Naive thymus-derived CD4-positive, alpha-beta T cell (primary cell): ENCODE data around the gene CNR2. TPM values are rescaled to one million over a fixed set of nuclear protein-coding genes. Genes with fewer than 3 reads are reported as not detected.
"Not testable (repeated sequence)": the region's sequence is repeated elsewhere in the genome, so short reads cannot be mapped to it uniquely, and the experiment has no call there.

ENCODE experiments used
- ATAC-seq: fragments of 150-1000 bp; cut with Tn5 transposase; 2 replicates; pipeline ENCODE4 v1.10.0; 2021; ENCODE audit warnings: mild to moderate bottlenecking, moderate library complexity
- CTCF ChIA-PET: fragments of 350-600 bp; sonication (Branson Sonifier 250); formaldehyde crosslinking; loops from one replicate; lab custom pipeline; 2021; ENCODE audit warnings: antibody characterized with exemption; lab: Charles Lee
- POLR2A ChIA-PET: fragments of 350-600 bp; sonication (Branson Sonifier 250); formaldehyde crosslinking; loops from one replicate; lab custom pipeline; 2021; ENCODE audit warnings: antibody characterized with exemption, inconsistent platforms; lab: Charles Lee
- DNase-seq, 9 donors: peaks; one replicate each; pipeline versions ENCODE4 v3.0.0 to v3.0.0-alpha.2; 2020 to 2022; ENCODE audit warnings: mixed read lengths in 1 of 9
- H3K27ac ChIP-seq: one replicate; pipeline ENCODE4 v1.7.0; 2013; ENCODE audit warnings: mild to moderate bottlenecking, low read depth, low read length, moderate library complexity
- H3K27me3 ChIP-seq, 2 donors: one replicate each; pipeline ENCODE4 v1.7.0; 2013; ENCODE audit warnings: low read length in 2 of 2, mild to moderate bottlenecking in 2 of 2, moderate library complexity in 2 of 2; ENCODE audit not compliant: control insufficient read depth in 2 of 2, insufficient read depth in 2 of 2
- H3K36me3 ChIP-seq, 3 experiments: 1 replicate in 2 of 3; 2 replicates in 1 of 3; pipeline ENCODE4 v1.7.0; 2013; ENCODE audit warnings: low read length in 3 of 3, mild to moderate bottlenecking in 3 of 3, moderate library complexity in 1 of 3; ENCODE audit not compliant: insufficient read depth in 3 of 3, control insufficient read depth in 2 of 3
- H3K4me1 ChIP-seq, 2 donors: one replicate each; pipeline ENCODE4 v1.7.0; 2013; ENCODE audit warnings: low read length in 2 of 2, mild to moderate bottlenecking in 2 of 2, moderate library complexity in 1 of 2; ENCODE audit not compliant: control insufficient read depth in 2 of 2, insufficient read depth in 2 of 2
- H3K4me3 ChIP-seq: 2 replicates; pipeline ENCODE4 v1.7.0; 2013; ENCODE audit warnings: mild to moderate bottlenecking, low read length
- H3K9me3 ChIP-seq, 3 experiments: 1 replicate in 2 of 3; 2 replicates in 1 of 3; pipeline ENCODE4 v1.7.0; 2013; ENCODE audit warnings: low read length in 3 of 3; ENCODE audit not compliant: control insufficient read depth in 2 of 3
- H3K27ac Mint-ChIP-seq, 9 donors: one replicate each; pipeline ENCODE4 v1.8.0; 2020 to 2022; ENCODE audit warnings: mixed read lengths in 9 of 9, mild to moderate bottlenecking in 8 of 9, moderate library complexity in 5 of 9, inconsistent platforms in 2 of 9
- H3K27me3 Mint-ChIP-seq, 5 donors: one replicate each; pipeline ENCODE4 v1.8.0; 2021 to 2022; ENCODE audit warnings: mixed read lengths in 5 of 5, mild to moderate bottlenecking in 1 of 5
- H3K36me3 Mint-ChIP-seq, 5 donors: one replicate each; pipeline ENCODE4 v1.8.0; 2020 to 2022; ENCODE audit warnings: mixed read lengths in 5 of 5, mild to moderate bottlenecking in 3 of 5, inconsistent platforms in 1 of 5
- H3K4me1 Mint-ChIP-seq, 7 donors: one replicate each; pipeline ENCODE4 v1.8.0; 2020 to 2022; ENCODE audit warnings: mixed read lengths in 7 of 7, mild to moderate bottlenecking in 3 of 7, inconsistent platforms in 1 of 7
- H3K4me3 Mint-ChIP-seq, 10 donors: one replicate each; pipeline ENCODE4 v1.8.0; 2020 to 2022; ENCODE audit warnings: mild to moderate bottlenecking in 10 of 10, mixed read lengths in 10 of 10, moderate library complexity in 6 of 10, inconsistent platforms in 2 of 10
- H3K9me3 Mint-ChIP-seq, 11 donors: one replicate each; pipeline ENCODE4 v1.8.0; 2020 to 2022; ENCODE audit warnings: mixed read lengths in 11 of 11, mild to moderate bottlenecking in 4 of 11, inconsistent platforms in 1 of 11, moderate library complexity in 1 of 11
- intact Hi-C, 2 donors: fragments of 100-400 bp; cut with micrococcal nuclease; formaldehyde crosslinking; loops; one replicate each; pipeline ENCODE4 v1.15.1; 2023
- polyA plus RNA-seq, 2 donors: library from polyadenylated mRNA; unstranded; fragments of 300-500 nt; fragmentation: Illumina TruSeq; gene quantifications; one replicate each; pipeline ENCODE4 v1.2.3, GENCODE V29; 2021
- total RNA-seq, 6 experiments: library from RNA in 5 of 6; stranded (reverse) in 5 of 6; gene quantifications; 1 replicate in 5 of 6; 2 replicates in 1 of 6; pipeline ENCODE4 v1.2.3 and lab custom pipeline; 2021 to 2026

The CNR2 gene
- total and polyA plus RNA-seq, 7 experiments from 2014 or later: 0.05 to 2.8 (median 0.22) TPM; not detected in 1

- peaks cover 0 to 20% (median 9%) of the 10 kb centered on the region in 5 donors for H3K36me3 Mint-ChIP-seq
- POLR2A ChIA-PET: interaction anchor here (0.5 to 8.4 kb wide), 10 partner anchors 11 to 1274 kb away, joined by 3 to 108 read pairs (median 4); partner anchors contain the start of genes CNR2, ELOA, PITHD1 and SRSF10
- H3K27me3 ChIP-seq, H3K9me3 Mint-ChIP-seq, H3K27me3 Mint-ChIP-seq, ATAC-seq, H3K36me3 ChIP-seq, DNase-seq, H3K9me3 ChIP-seq: not testable (repeated sequence)
- intact Hi-C loops: loop anchor here (2.0 to 10.0 kb wide), 7 partner anchors 157 to 1277 kb away; partner anchors contain the start of genes CLIC4 (in 1 of the 2), GALE (in 1 of the 2), NIPAL3 (in 1 of the 2) and PITHD1 (in 1 of the 2)
- CTCF ChIA-PET: interaction anchor here (0.6 kb wide), 1 partner anchor 459 kb away, joined by 3 read pairs; no protein-coding TSS in a partner anchor
- Histone ChIP-seq H3K4me1 (peaks cover 23 to 25% of the 10 kb centered on the region in 2 donors), H3K27ac (peak overlapping the region; percentile 95), H3K4me3 (peak overlapping the region; percentile 72)
- peak overlapping the region; percentile 93 to 100 (median 99) for H3K4me3 Mint-ChIP-seq
- peaks cover 30 to 76% (median 55%) of the 10 kb centered on the region in 7 donors for H3K4me1 Mint-ChIP-seq
- H3K27ac Mint-ChIP-seq: peak overlapping the region; percentile 98 to 100 (median 100)
Measured at GRCh38 chr1:23958040-23958809, 45.1 kb upstream of the CNR2 start.

- Mint-ChIP-seq H3K4me1 (peaks cover 30 to 66% (median 51%) of the 10 kb centered on the region in 7 donors), H3K4me3 (peak overlapping the region in 5 of 10 donors; percentile 24 to 97 (median 57)), H3K27me3 (no peaks in the 10 kb centered on the region), H3K36me3 (peaks cover 0 to 18% (median 9%) of the 10 kb centered on the region in 5 donors), H3K9me3 (peaks cover 0 to 4% (median 0%) of the 10 kb centered on the region in 11 donors), H3K27ac (peak overlapping the region in 8 of 9 donors; percentile 59 to 100 (median 90))
- intact Hi-C loops: loop anchor here (10.0 kb wide), 4 partner anchors 458 to 1278 kb away; partner anchors contain the start of genes CLIC4 (in 1 of the 2), NIPAL3 (in 1 of the 2), RCAN3 (in 1 of the 2) and STPG1 (in 1 of the 2)
- H3K4me3 ChIP-seq: no peak overlapping the region
- peaks cover 23 to 25% of the 10 kb centered on the region in 2 donors for H3K4me1 ChIP-seq
- DNase-seq: no peak
- ChIA-PET POLR2A (interaction anchor here (1.0 to 8.4 kb wide), 4 partner anchors 8 to 179 kb away, joined by 3 to 108 read pairs (median 4); partner anchors contain the start of genes CNR2, PITHD1 and SRSF10), CTCF (no interaction called here)
- no peaks in the 10 kb centered on the region for H3K9me3 ChIP-seq
- peaks cover 5 to 6% (median 5%) of the 10 kb centered on the region in 3 experiments for H3K36me3 ChIP-seq
- no peaks in the 10 kb centered on the region for H3K27me3 ChIP-seq
- ATAC-seq: no peak
- H3K27ac ChIP-seq: no peak overlapping the region
Measured at GRCh38 chr1:23957096-23957495, 43.9 kb upstream of the CNR2 start.

DNA sequence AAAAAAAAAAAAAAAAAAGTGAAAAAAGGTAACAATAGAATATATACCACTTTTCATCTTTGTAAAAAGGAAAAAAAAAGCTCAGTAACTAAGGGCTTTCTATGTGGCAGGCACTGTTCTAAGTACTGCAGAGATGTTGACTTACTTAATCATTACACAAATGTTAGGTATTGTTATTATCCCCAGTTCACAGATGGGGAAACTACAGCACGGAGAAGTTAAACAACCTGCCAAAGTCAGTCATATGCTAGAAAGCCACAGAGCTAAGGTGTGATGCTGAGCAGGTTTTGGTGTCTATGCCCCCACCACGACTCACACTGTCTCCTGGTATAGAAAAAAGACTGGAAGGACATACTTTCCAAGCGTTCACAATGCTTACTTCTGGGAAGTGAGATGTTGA, 39.9 kb upstream of the CNR2 start:
- H3K4me1 ChIP-seq: peaks cover under 1 to 18% of the 10 kb centered on the region in 2 donors
- ChIA-PET POLR2A (interaction anchor here (0.6 kb wide), 1 partner anchor 1672 kb away, joined by 3 read pairs; no protein-coding TSS in a partner anchor), CTCF (interaction anchor here (0.7 kb wide), 1 partner anchor 182 kb away, joined by 3 read pairs; no protein-coding TSS in a partner anchor)
- Mint-ChIP-seq H3K4me3 (no peak overlapping the region), H3K4me1 (peaks cover 10 to 35% (median 25%) of the 10 kb centered on the region in 7 donors), H3K36me3 (no peaks in the 10 kb centered on the region), H3K9me3 (peaks cover 0 to 2% (median 0%) of the 10 kb centered on the region in 11 donors), H3K27me3 (no peaks in the 10 kb centered on the region), H3K27ac (no peak overlapping the region)
- intact Hi-C loops: loop anchor here (10.0 kb wide), 4 partner anchors 462 to 1282 kb away; partner anchors contain the start of genes CLIC4 (in 1 of the 2), NIPAL3 (in 1 of the 2), RCAN3 (in 1 of the 2) and STPG1 (in 1 of the 2)
- DNase-seq (no peak), ATAC-seq (no peak)
- H3K9me3 ChIP-seq: no peaks in the 10 kb centered on the region
- H3K36me3 ChIP-seq: no peaks in the 10 kb centered on the region
- H3K27ac ChIP-seq: no peak overlapping the region
- no peaks in the 10 kb centered on the region for H3K27me3 ChIP-seq
- H3K4me3 ChIP-seq: no peak overlapping the region

DNA sequence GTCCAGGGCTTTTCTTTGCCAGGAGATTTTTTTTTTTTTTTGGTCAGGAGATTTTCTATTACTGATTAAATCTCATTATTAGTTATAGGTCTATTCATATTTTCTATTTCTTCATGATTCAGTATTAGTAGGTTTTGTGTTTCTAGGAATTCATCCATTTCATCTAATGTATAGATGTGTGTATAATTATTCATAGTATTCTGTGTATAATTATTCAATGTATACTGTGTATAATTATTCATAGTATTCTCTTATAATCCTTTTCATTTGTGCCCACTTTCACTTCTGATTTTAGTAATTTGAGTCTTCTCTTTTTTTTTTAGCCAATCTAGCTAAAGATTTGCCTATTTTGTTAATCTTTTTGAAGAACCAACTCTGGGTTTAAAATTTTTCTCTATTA, 34.2 kb upstream of the CNR2 start:
- Mint-ChIP-seq H3K27ac (no peak overlapping the region), H3K27me3 (peaks cover 0 to 26% (median 5%) of the 10 kb centered on the region in 5 donors), H3K9me3 (peaks cover 0 to 14% (median 11%) of the 10 kb centered on the region in 11 donors), H3K4me1 (no peaks in the 10 kb centered on the region), H3K4me3 (no peak overlapping the region), H3K36me3 (peaks cover 0 to 3% (median 0%) of the 10 kb centered on the region in 5 donors)
- ATAC-seq (no peak), DNase-seq (no peak)
- ChIA-PET POLR2A (no interaction called here), CTCF (interaction anchor here (0.7 kb wide), 1 partner anchor 31 kb away, joined by 3 read pairs; no protein-coding TSS in a partner anchor)
- Histone ChIP-seq H3K27me3 (no peaks in the 10 kb centered on the region), H3K9me3 (no peaks in the 10 kb centered on the region), H3K4me1 (no peaks in the 10 kb centered on the region), H3K27ac (no peak overlapping the region), H3K36me3 (no peaks in the 10 kb centered on the region), H3K4me3 (no peak overlapping the region)
- intact Hi-C loops: no loop called here

DNA sequence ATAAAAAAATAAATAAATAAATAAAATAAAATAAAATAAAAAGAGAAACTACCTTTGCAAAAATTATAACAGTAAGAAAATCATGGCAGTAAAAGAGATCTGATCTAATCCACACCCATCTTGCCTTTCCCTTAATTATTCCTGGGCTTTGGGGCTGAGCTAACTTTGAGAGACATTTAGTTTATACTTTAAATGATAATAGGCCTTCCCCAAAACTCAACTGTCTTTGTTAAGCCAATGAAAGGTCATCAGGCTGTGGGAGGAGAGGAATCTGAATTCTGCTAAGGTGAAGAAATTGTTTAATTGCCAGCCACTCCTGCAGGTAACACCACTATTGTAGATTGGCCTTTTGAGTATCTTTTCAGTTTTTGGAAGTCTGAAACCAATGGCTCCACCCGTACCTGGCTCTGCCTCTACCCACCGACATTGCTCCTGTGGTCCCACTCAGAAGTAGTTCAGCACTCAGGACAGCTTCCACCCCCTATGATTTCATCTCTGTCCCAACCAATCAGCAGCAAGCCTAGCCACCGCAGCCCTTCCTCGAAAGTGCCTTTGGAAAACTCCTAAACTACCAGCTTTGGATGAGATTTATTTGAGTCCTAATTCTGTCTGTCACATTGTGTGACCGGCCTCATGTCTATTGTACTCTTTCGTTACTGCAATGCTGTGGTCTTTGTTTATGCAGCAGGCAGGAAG, 23.5 kb upstream of the CNR2 start:
- intact Hi-C loops: no loop called here
- H3K9me3 ChIP-seq: no peaks in the 10 kb centered on the region
- H3K27me3 Mint-ChIP-seq: peaks cover 0 to 8% (median 0%) of the 10 kb centered on the region in 5 donors
- H3K27me3 ChIP-seq: no peaks in the 10 kb centered on the region
- ChIA-PET CTCF (no interaction called here), POLR2A (no interaction called here)
- no peaks in the 10 kb centered on the region for H3K4me1 Mint-ChIP-seq
- ATAC-seq: no peak
- no peaks in the 10 kb centered on the region for H3K9me3 Mint-ChIP-seq
- no peak overlapping the region for H3K4me3 ChIP-seq
- H3K27ac Mint-ChIP-seq: no peak overlapping the region
- no peak for DNase-seq
- no peaks in the 10 kb centered on the region for H3K4me1 ChIP-seq
- no peaks in the 10 kb centered on the region for H3K36me3 Mint-ChIP-seq
- no peak overlapping the region for H3K4me3 Mint-ChIP-seq
- no peaks in the 10 kb centered on the region for H3K36me3 ChIP-seq
- no peak overlapping the region for H3K27ac ChIP-seq

- H3K4me3 Mint-ChIP-seq: no peak overlapping the region
- no peak for ATAC-seq
- Histone ChIP-seq H3K27me3 (no peaks in the 10 kb centered on the region), H3K4me3 (no peak overlapping the region), H3K9me3 (no peaks in the 10 kb centered on the region), H3K4me1 (no peaks in the 10 kb centered on the region), H3K27ac (no peak overlapping the region), H3K36me3 (no peaks in the 10 kb centered on the region)
- H3K4me1 Mint-ChIP-seq: no peaks in the 10 kb centered on the region
- peaks cover 0 to 10% (median 0%) of the 10 kb centered on the region in 5 donors for H3K27me3 Mint-ChIP-seq
- intact Hi-C loops: no loop called here
- H3K27ac Mint-ChIP-seq: no peak overlapping the region
- no peaks in the 10 kb centered on the region for H3K9me3 Mint-ChIP-seq
- CTCF ChIA-PET: interaction anchor here (0.7 kb wide), 1 partner anchor 14 kb away, joined by 3 read pairs; no protein-coding TSS in a partner anchor
- H3K36me3 Mint-ChIP-seq: no peaks in the 10 kb centered on the region
- POLR2A ChIA-PET: no interaction called here
- no peak for DNase-seq
Measured at GRCh38 chr1:23931491-23931880, 18.3 kb upstream of the CNR2 start.
